K562 (cell line): ENCODE data around the gene RHOF. TPM values are rescaled to one million over a fixed set of nuclear protein-coding genes. Genes with fewer than 3 reads are reported as not detected.

Experiments used
- ATAC-seq: fragments of 200-7000 bp; cut with Tn5 transposase; 3 replicates; pipeline ENCODE4 v1.9.1; 2020; ENCODE audit warnings: moderate library complexity
- BruUV-seq: library from RNA; stranded (reverse); fragments of 400-500 nt; replicated peaks from 2 replicates; lab custom pipeline; 2021; lab: Mats Ljungman, UMichigan
- CTCF ChIA-PET: fragments of 300-600 bp; formaldehyde crosslinking; extraction: SDS; loops from one replicate; lab custom pipeline; 2021; ENCODE audit warnings: low intra/inter-chr PET ratio; lab: Yijun Ruan, JAX
- POLR2A ChIA-PET: fragments of 300-600, 350-650 bp; sonication (Branson Sonifier 250); formaldehyde crosslinking; extraction: SDS; loops from one replicate; lab custom pipeline; 2021; ENCODE audit warnings: antibody characterized with exemption, inconsistent platforms; lab: Yijun Ruan, JAX
- DNase-seq, 4 experiments: peaks; one replicate each; pipeline versions ENCODE4 v3.0.0 to v3.0.0-alpha.2; 2011 to 2018; ENCODE audit warnings: low spot score in 3 of 4, mixed read lengths in 3 of 4; ENCODE audit errors: extremely low read depth in 1 of 4
- FAIRE-seq: peaks from 2 replicates; lab custom pipeline; 2011; peaks lifted over from hg19 to GRCh38; lab: Jason Lieb, UNC
- H2AFZ ChIP-seq: 2 replicates; pipeline ENCODE4 v1.6.0; 2011; ENCODE audit warnings: low read depth, low read length, control low read depth, inconsistent platforms
- H3K27ac ChIP-seq: fragments of 200-600 bp; 3 replicates; pipeline ENCODE4 v1.8.0; 2011; ENCODE audit warnings: low read depth, mild to moderate bottlenecking, control low read depth, inconsistent platforms, low read length, moderate library complexity, mixed read lengths; ENCODE audit errors: extremely low read depth
- H3K27me3 ChIP-seq, 2 experiments: fragments of 300-600 bp in 1 of 2; 2 replicates in 1 of 2; 3 replicates in 1 of 2; pipeline versions ENCODE4 v1.6.0 to v1.8.0; 2011; ENCODE audit warnings: inconsistent platforms in 2 of 2, low read length in 2 of 2, mild to moderate bottlenecking in 1 of 2, mixed read lengths in 1 of 2, moderate library complexity in 1 of 2; ENCODE audit not compliant: control insufficient read depth in 2 of 2, insufficient read depth in 2 of 2
- H3K36me3 ChIP-seq: fragments of 300-600 bp; 3 replicates; pipeline ENCODE4 v1.8.0; 2011; ENCODE audit warnings: mild to moderate bottlenecking, low read length, inconsistent platforms; ENCODE audit not compliant: control insufficient read depth, insufficient read depth
- H3K4me1 ChIP-seq, 2 experiments: fragments of 200-600 bp in 1 of 2; replicated peaks in 1 of 2; 2 replicates in 1 of 2; 3 replicates in 1 of 2; pipeline versions ENCODE4 v1.5.1 to v1.8.0; 2011; ENCODE audit warnings: inconsistent platforms in 2 of 2, low read length in 2 of 2, mild to moderate bottlenecking in 1 of 2, mixed read lengths in 1 of 2, moderate library complexity in 1 of 2; ENCODE audit not compliant: control insufficient read depth in 2 of 2, insufficient read depth in 2 of 2
- H3K4me2 ChIP-seq: 2 replicates; pipeline ENCODE4 v1.6.1; 2011; ENCODE audit warnings: low read length, control low read depth, inconsistent platforms, mixed read lengths; ENCODE audit not compliant: insufficient read depth
- H3K4me3 ChIP-seq: fragments of 200-600 bp; sonication (generic), shearing (Covaris generic); 2 replicates; pipeline ENCODE4 v1.5.1; 2016; ENCODE audit warnings: control low read depth, inconsistent platforms
- H3K79me2 ChIP-seq: fragments of 200-600 bp; 3 replicates; pipeline ENCODE4 v1.8.0; 2011; ENCODE audit warnings: low read length, inconsistent platforms; ENCODE audit not compliant: control insufficient read depth, insufficient read depth
- H3K9ac ChIP-seq, 2 experiments: 2 replicates each; pipeline versions ENCODE4 v1.6.0 to v1.6.1; 2011; ENCODE audit warnings: low read depth in 2 of 2, low read length in 2 of 2, control low read depth in 1 of 2, inconsistent platforms in 1 of 2, mild to moderate bottlenecking in 1 of 2, mixed read lengths in 1 of 2; ENCODE audit not compliant: insufficient read depth in 1 of 2
- H3K9me1 ChIP-seq: one replicate; pipeline ENCODE4 v1.6.0; 2011; ENCODE audit warnings: inconsistent platforms, mild to moderate bottlenecking, low read length, moderate library complexity; ENCODE audit not compliant: control insufficient read depth, insufficient read depth
- H3K9me3 ChIP-seq: replicated peaks from 2 replicates; pipeline ENCODE4 v1.5.1; 2011; ENCODE audit warnings: low read depth, low read length, inconsistent platforms; ENCODE audit not compliant: control insufficient read depth, insufficient read depth
- H4K20me1 ChIP-seq: replicated peaks from 2 replicates; pipeline ENCODE4 v1.6.1; 2011; ENCODE audit warnings: low read length, inconsistent platforms, mixed read lengths; ENCODE audit not compliant: control insufficient read depth, insufficient read depth
- POLR2G ChIP-seq: fragments of 200-400 bp; formaldehyde crosslinking; IDR thresholded peaks from 2 replicates; pipeline ENCODE4 v1.6.1; 2017; ENCODE audit warnings: low read depth, mild to moderate bottlenecking, antibody characterized with exemption, low read length, moderate library complexity
- RNF2 ChIP-seq: sonication (generic); IDR thresholded peaks from 2 replicates; pipeline ENCODE4 v1.6.1; 2016
- WGBS: fragments of 100-300 bp; shearing (Covaris generic); methylation state at CpG from one replicate; pipeline ENCODE4 v1.1.6; 2016; ENCODE audit warnings: low coverage, mixed read lengths; ENCODE audit not compliant: insufficient coverage; ENCODE audit errors: missing lambda C conversion rate; 5-methylcytosine and 5-hydroxymethylcytosine counted together
- in situ Hi-C: fragments of 300-500 bp; cut with MboI; formaldehyde crosslinking; loops from 4 replicates; pipeline ENCODE4 v1.15.0; 2018; ENCODE audit warnings: inconsistent platforms, mixed read lengths
- intact Hi-C: fragments of 100-400 bp; cut with micrococcal nuclease; formaldehyde crosslinking; loops from 2 replicates; pipeline ENCODE4 v1.14.2; 2022
- polyA plus RNA-seq, 8 experiments: library from polyadenylated mRNA; depleted of rRNA in 4 of 8; stranded (reverse) in 5 of 8; unstranded in 3 of 8; fragments of >200 nt; fragmentation: Nextera tagmentation in 2 of 8; fragmentation: Illumina TruSeq in 1 of 8; extraction: Ambion mirVana in 2 of 8; extraction: Trizol in 1 of 8; gene quantifications; 2 replicates each; pipeline versions ENCODE4 v1.2.1 to v1.2.3, GENCODE V29; 2011 to 2014; ENCODE audit warnings: inconsistent platforms in 1 of 8, missing spikeins in 1 of 8
- total RNA-seq, 7 experiments: library from RNA; depleted of rRNA in 6 of 7; stranded (reverse); fragments of >200 nt in 6 of 7; fragmentation: Illumina TruSeq in 2 of 7; extraction: Trizol in 2 of 7; gene quantifications; 2 replicates each; pipeline versions ENCODE4 v1.2.1 to v1.2.3, GENCODE V29; 2011 to 2021; ENCODE audit warnings: low replicate concordance in 1 of 7
- TF ChIP-seq, protein P1 (sequence below): fragments of 450-650 bp; IDR thresholded peaks from 2 replicates; pipeline ENCODE4 v1.6.1; 2017; ENCODE audit warnings: mild to moderate bottlenecking, moderate library complexity
- TF ChIP-seq, protein P2 (sequence below), 3 experiments: fragments of 200-800 bp in 1 of 3; sonication (Bioruptor generic) in 1 of 3; sonication (generic) in 1 of 3; formaldehyde crosslinking in 1 of 3; IDR thresholded peaks; 2 replicates each; pipeline versions ENCODE4 v1.6.1 to v1.8.0; 2016 to 2022; ENCODE audit warnings: mild to moderate bottlenecking in 2 of 3, missing compliant biosample characterization in 2 of 3, missing genetic modification characterization in 2 of 3, missing genetic modification reagents in 1 of 3
- TF ChIP-seq, protein P3 (sequence below): IDR thresholded peaks from 2 replicates; pipeline ENCODE4 v1.6.1; 2011; ENCODE audit warnings: borderline replicate concordance, low read depth, mild to moderate bottlenecking, moderate library complexity, low read length; ENCODE audit not compliant: insufficient read depth, poor library complexity, severe bottlenecking
- TF ChIP-seq, protein P4 (sequence below): fragments of 250-450 bp; sonication (Bioruptor Pico); IDR thresholded peaks from 2 replicates; pipeline ENCODE4 v1.4.0; 2020

RHOF gene
- total and polyA plus RNA-seq, 9 of the 15 experiments (the other 6 are each of a cell fraction or from before 2014, with no cell fraction given), result 0.13 to 10.1 (median 4.0) TPM

DNA sequence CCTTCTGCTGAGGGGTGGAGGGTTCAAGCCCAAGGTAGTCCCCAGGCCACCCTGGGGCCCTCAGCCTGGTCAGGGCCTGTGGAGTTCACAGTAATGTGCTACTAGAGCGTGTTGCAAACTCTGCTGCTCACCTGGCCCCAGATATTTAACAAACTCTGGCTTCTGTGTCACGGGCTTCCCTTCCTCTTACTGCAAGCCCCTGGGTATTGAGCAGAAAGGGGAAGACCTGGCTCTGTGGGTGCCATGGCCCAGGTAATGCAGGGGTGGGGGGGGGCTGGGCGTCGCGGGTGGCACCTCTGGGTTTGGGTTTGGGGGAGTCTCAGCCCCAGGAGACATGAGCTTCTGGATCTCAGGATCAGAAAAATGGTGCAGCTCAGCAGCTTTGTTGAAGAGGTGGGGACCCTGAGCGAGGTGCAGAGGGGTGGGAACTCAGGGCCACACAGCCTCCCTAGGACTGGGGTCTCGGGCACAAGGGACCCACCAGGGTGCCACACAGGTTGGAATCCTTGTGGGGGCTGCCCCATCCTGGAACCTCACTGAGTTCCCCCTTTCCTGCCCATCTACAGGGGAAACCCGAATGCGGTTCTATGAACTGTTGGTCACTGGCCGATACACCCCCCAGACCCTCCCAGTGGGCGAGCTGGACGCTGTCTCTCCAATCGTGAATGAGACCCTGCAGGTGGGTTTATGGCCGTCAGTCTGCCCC lies 14.3 kb upstream of the RHOF start:
- 86% methylated on average over 7 of the region's 14 CpGs for whole genome bisulfite sequencing
- FAIRE-seq, result no peak
- no peaks in the 10 kb centered on the region for H3K9me3 ChIP-seq
- peaks cover 61% of the 10 kb centered on the region for H3K36me3 ChIP-seq
- H3K27ac ChIP-seq, result no peak overlapping the region
- peaks cover 22 to 70% of the 10 kb centered on the region in 2 experiments for H3K4me1 ChIP-seq
- in situ Hi-C loops, result no loop called here
- TF ChIP-seq RNF2 (no peak), POLR2G (0 out of 2 replicates have a peak, but pooled peaks have one; percentile 4)
- TF ChIP-seq, protein P1, sequence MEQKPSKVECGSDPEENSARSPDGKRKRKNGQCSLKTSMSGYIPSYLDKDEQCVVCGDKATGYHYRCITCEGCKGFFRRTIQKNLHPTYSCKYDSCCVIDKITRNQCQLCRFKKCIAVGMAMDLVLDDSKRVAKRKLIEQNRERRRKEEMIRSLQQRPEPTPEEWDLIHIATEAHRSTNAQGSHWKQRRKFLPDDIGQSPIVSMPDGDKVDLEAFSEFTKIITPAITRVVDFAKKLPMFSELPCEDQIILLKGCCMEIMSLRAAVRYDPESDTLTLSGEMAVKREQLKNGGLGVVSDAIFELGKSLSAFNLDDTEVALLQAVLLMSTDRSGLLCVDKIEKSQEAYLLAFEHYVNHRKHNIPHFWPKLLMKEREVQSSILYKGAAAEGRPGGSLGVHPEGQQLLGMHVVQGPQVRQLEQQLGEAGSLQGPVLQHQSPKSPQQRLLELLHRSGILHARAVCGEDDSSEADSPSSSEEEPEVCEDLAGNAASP, result no peak
- TF ChIP-seq, protein P2, sequence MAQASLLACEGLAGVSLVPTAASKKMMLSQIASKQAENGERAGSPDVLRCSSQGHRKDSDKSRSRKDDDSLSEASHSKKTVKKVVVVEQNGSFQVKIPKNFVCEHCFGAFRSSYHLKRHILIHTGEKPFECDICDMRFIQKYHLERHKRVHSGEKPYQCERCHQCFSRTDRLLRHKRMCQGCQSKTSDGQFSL (CRISPR knock-in tag; IDR thresholded peaks at IDR 0.05), result peak; percentile 52; the same call in 1 of the 2 replicates
- TF ChIP-seq, protein P2 (tag; IDR thresholded peaks at IDR 0.05), result no peak; a peak in 1 of 4 replicates
- TF ChIP-seq, protein P3, sequence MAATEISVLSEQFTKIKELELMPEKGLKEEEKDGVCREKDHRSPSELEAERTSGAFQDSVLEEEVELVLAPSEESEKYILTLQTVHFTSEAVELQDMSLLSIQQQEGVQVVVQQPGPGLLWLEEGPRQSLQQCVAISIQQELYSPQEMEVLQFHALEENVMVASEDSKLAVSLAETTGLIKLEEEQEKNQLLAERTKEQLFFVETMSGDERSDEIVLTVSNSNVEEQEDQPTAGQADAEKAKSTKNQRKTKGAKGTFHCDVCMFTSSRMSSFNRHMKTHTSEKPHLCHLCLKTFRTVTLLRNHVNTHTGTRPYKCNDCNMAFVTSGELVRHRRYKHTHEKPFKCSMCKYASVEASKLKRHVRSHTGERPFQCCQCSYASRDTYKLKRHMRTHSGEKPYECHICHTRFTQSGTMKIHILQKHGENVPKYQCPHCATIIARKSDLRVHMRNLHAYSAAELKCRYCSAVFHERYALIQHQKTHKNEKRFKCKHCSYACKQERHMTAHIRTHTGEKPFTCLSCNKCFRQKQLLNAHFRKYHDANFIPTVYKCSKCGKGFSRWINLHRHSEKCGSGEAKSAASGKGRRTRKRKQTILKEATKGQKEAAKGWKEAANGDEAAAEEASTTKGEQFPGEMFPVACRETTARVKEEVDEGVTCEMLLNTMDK, result no peak
- TF ChIP-seq, protein P4, sequence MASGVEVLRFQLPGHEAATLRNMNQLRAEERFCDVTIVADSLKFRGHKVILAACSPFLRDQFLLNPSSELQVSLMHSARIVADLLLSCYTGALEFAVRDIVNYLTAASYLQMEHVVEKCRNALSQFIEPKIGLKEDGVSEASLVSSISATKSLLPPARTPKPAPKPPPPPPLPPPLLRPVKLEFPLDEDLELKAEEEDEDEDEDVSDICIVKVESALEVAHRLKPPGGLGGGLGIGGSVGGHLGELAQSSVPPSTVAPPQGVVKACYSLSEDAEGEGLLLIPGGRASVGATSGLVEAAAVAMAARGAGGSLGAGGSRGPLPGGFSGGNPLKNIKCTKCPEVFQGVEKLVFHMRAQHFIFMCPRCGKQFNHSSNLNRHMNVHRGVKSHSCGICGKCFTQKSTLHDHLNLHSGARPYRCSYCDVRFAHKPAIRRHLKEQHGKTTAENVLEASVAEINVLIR (CRISPR knock-in tag), result no peak
- no peak for DNase-seq
- no peak overlapping the region for H2AFZ ChIP-seq
- H3K9ac ChIP-seq, result peak overlapping the region in 1 of 2 experiments; percentile 80; a peak in 2 of 4 replicates
- peaks cover 24% of the 10 kb centered on the region for H4K20me1 ChIP-seq
- no peaks in the 10 kb centered on the region for H3K27me3 ChIP-seq
- ChIA-PET CTCF (no interaction called here), POLR2A (interaction anchor here (0.7 to 12.1 kb wide), 3 partner anchors 13 to 81 kb away, joined by 3 to 194 read pairs (median 4); partner anchors contain the start of genes PSMD9 and RHOF)
- H3K9me1 ChIP-seq, result no peaks in the 10 kb centered on the region
- no peak overlapping the region for H3K4me2 ChIP-seq
- intact Hi-C loops, result no loop called here
- no peak overlapping the region for H3K4me3 ChIP-seq
- ATAC-seq, result no peak
- BruUV-seq, result no TSS peak
- peaks cover 83% of the 10 kb centered on the region for H3K79me2 ChIP-seq
